Activated CD4-positive, alpha-beta T cell treated with anti-CD3 and anti-CD28 coated beads for 36 hours (primary cell): ENCODE measurements around the gene ZWILCH. TPM values are rescaled to one million over a fixed set of nuclear protein-coding genes. Genes with fewer than 3 reads are reported as not detected.

Experiments
- ATAC-seq: fragments of 200-7000 bp; cut with Tn5 transposase; one replicate; pipeline ENCODE4 v1.10.0; 2021; ENCODE audit warnings: mild to moderate bottlenecking, moderate library complexity
- CTCF ChIA-PET: fragments of 350-600 bp; sonication (Branson Sonifier 250); formaldehyde crosslinking; loops from one replicate; lab custom pipeline; 2021; ENCODE audit warnings: antibody characterized with exemption; lab: Charles Lee
- POLR2A ChIA-PET: fragments of 350-600 bp; sonication (Branson Sonifier 250); formaldehyde crosslinking; loops from one replicate; lab custom pipeline; 2021; ENCODE audit warnings: antibody characterized with exemption, inconsistent platforms; lab: Charles Lee
- DNase-seq: peaks from one replicate; pipeline ENCODE4 v3.0.0-alpha.2; 2020
- H3K27ac Mint-ChIP-seq: one replicate; pipeline ENCODE4 v1.8.0; 2021; ENCODE audit warnings: mixed read lengths
- H3K27me3 Mint-ChIP-seq: one replicate; pipeline ENCODE4 v1.8.0; 2021; ENCODE audit warnings: mixed read lengths
- H3K36me3 Mint-ChIP-seq: one replicate; pipeline ENCODE4 v1.8.0; 2021; ENCODE audit warnings: low read depth, mixed read lengths
- H3K4me1 Mint-ChIP-seq: one replicate; pipeline ENCODE4 v1.8.0; 2021; ENCODE audit warnings: mixed read lengths
- H3K4me3 Mint-ChIP-seq: one replicate; pipeline ENCODE4 v1.8.0; 2021; ENCODE audit warnings: mild to moderate bottlenecking, moderate library complexity, mixed read lengths
- H3K9me3 Mint-ChIP-seq: one replicate; pipeline ENCODE4 v1.8.0; 2021; ENCODE audit warnings: low read depth, mixed read lengths
- intact Hi-C, 2 experiments: fragments of 100-400 bp; cut with DNase I in 1 of 2; cut with micrococcal nuclease in 1 of 2; formaldehyde crosslinking; loops; one replicate each; pipeline versions ENCODE4 v1.14.2 to v1.15.1; 2022 to 2024; cut with DNase I, micrococcal nuclease
- microRNA-seq: library from miRNA; unstranded; fragments of <30 nt; microRNA quantifications from one replicate; pipeline ENCODE4 v1.2.0, GENCODE V29; 2021; ENCODE audit warnings: borderline replicate concordance
- total RNA-seq, 2 experiments: library from RNA; stranded (reverse); gene quantifications; one replicate each; pipeline ENCODE4 v1.2.3, GENCODE V29; 2021

Gene ZWILCH
- total RNA-seq, 2 experiments from 2014 or later: 27.4 to 31.1 TPM

DNA sequence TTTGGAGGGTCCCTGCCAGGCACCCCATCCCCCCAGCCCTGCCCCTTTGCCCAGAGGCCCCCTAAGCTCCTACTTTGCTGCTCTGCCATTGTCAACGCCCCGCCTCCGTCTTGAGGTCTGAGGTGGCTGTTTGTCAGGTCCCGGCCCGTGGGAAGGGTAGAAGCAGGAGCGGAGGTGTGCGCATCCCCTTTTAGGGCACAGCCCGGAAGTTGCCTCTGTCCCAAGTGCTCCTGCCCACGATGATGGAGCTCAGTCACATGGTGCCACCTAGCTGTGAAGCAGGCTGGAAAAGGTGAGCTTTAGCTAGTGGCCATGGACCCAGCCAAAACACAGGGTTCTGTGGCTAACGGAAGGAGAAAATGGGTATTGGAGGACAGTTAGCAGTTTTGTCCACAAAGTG is 89.2 kb downstream of the ZWILCH start:
- ATAC-seq: no peak
- no peak for DNase-seq
- CTCF ChIA-PET: no interaction called here
- Mint-ChIP-seq H3K9me3 (no peaks in the 10 kb centered on the region), H3K27me3 (peaks cover 3% of the 10 kb centered on the region), H3K36me3 (no peaks in the 10 kb centered on the region), H3K4me3 (no peak overlapping the region), H3K27ac (no peak overlapping the region), H3K4me1 (peaks cover 7% of the 10 kb centered on the region)
- intact Hi-C loops: no loop called here
- POLR2A ChIA-PET: no interaction called here

DNA sequence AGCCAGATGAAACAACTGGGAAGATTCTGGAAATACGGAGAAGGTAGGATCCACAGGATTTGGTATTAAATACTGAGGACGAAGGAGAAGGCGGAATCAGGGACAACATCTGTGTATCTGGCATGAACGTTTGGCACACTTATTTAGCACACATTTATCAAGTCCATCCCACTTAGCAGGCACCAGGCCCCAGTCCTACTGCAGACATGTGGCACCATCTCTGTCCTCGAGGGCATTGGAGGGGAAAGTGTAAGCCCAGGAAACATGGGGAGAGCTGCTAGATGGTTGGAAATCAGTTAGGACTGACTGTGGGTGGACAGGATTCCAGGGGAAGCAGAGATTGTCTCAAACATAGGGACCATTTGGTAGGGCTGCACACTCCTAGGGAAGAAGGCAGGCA is 89.7 kb downstream of the ZWILCH start:
- no peaks in the 10 kb centered on the region for H3K9me3 Mint-ChIP-seq
- peaks cover 3% of the 10 kb centered on the region for H3K27me3 Mint-ChIP-seq
- no peak for DNase-seq
- ATAC-seq: no peak
- no peak overlapping the region for H3K27ac Mint-ChIP-seq
- H3K4me1 Mint-ChIP-seq: peaks cover 7% of the 10 kb centered on the region
- ChIA-PET POLR2A (no interaction called here), CTCF (no interaction called here)
- H3K36me3 Mint-ChIP-seq: no peaks in the 10 kb centered on the region
- intact Hi-C loops: no loop called here
- no peak overlapping the region for H3K4me3 Mint-ChIP-seq

DNA sequence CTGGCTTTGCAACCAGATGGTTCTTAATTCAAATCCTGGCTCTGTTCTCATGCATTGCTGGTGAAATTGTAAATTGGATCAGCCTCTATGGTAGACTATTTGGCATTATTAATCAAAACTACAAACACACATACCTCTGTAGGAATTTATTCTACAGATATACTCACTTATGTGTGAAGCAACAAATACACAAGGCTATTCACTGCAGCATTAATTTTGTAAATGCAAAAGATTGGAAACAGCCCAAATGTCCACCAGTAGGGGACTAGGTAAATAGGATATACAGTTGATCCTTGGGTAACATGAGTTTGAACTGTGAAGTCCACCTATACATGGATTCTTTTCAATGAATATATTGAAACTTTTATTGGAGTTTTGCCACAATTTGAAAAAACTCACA is 90.2 kb downstream of the ZWILCH start:
- peaks cover 3% of the 10 kb centered on the region for H3K27me3 Mint-ChIP-seq
- H3K36me3 Mint-ChIP-seq: no peaks in the 10 kb centered on the region
- CTCF ChIA-PET: no interaction called here

GRCh38 chr15:66595931-66596545 is 90.9 kb downstream of the ZWILCH start:
- no peak for DNase-seq

More for the DNA sequence above, 90.2 kb downstream of the ZWILCH start:
- ATAC-seq (no peak), DNase-seq (no peak)
- no peak overlapping the region for H3K4me3 Mint-ChIP-seq
- POLR2A ChIA-PET: no interaction called here
- H3K4me1 Mint-ChIP-seq: peaks cover 7% of the 10 kb centered on the region
- H3K9me3 Mint-ChIP-seq: no peaks in the 10 kb centered on the region
- H3K27ac Mint-ChIP-seq: no peak overlapping the region
- intact Hi-C loops: no loop called here

GRCh38 chr15:66598095-66598815 is 93.1 kb downstream of the ZWILCH start:
- ATAC-seq: peak; percentile 39
- ChIA-PET POLR2A (no interaction called here), CTCF (interaction anchor here (0.6 to 0.7 kb wide), 3 partner anchors 254 to 777 kb away, joined by 3 read pairs; no protein-coding TSS in a partner anchor)
- Mint-ChIP-seq H3K4me3 (no peak overlapping the region), H3K27ac (no peak overlapping the region), H3K9me3 (no peaks in the 10 kb centered on the region), H3K36me3 (no peaks in the 10 kb centered on the region), H3K27me3 (peaks cover 4% of the 10 kb centered on the region), H3K4me1 (peaks cover 7% of the 10 kb centered on the region)
- no peak for DNase-seq
- intact Hi-C loops: no loop called here

More at GRCh38 chr15:66595931-66596545, 90.9 kb downstream of the ZWILCH start:
- ChIA-PET CTCF (no interaction called here), POLR2A (no interaction called here)
- no peak overlapping the region for H3K4me3 Mint-ChIP-seq
- peaks cover 7% of the 10 kb centered on the region for H3K4me1 Mint-ChIP-seq
- no peaks in the 10 kb centered on the region for H3K36me3 Mint-ChIP-seq
- H3K27me3 Mint-ChIP-seq: peaks cover 3% of the 10 kb centered on the region
- no peak for ATAC-seq
- H3K27ac Mint-ChIP-seq: no peak overlapping the region
- H3K9me3 Mint-ChIP-seq: no peaks in the 10 kb centered on the region
- intact Hi-C loops: no loop called here

Small RNAs within 50 kb of the gene (microRNA-seq; reads per million reads assigned to microRNA genes)
- not detected for gene MIR4512

Other genes with a start within 250 kb of the ZWILCH start
- gene DIS3L, start 211.8 kb upstream of the ZWILCH start, total RNA-seq: 10 to 100 TPM; 24.6 to 25.9 TPM
- 10 to 100 TPM; 49.9 to 50.8 TPM for gene TIPIN, start 148.6 kb upstream of the ZWILCH start, total RNA-seq
- 100 to 1,000 TPM in 1 of 2 experiments, 10 to 100 TPM in 1; 94.9 to 115 TPM for gene MAP2K1, start 118.4 kb upstream of the ZWILCH start, total RNA-seq
- 10 to 100 TPM; 25.7 to 30.1 TPM for gene SNAPC5, start 7.6 kb upstream of the ZWILCH start, total RNA-seq
- gene RPL4, start 471 bp upstream of the ZWILCH start, total RNA-seq: 1,000 to 10,000 TPM; 4,227 to 4,959 TPM
- not detected for gene LCTL, start 60.7 kb downstream of the ZWILCH start, total RNA-seq
- under 1 TPM; 0.19 to 0.23 TPM for gene SMAD6, start 196.9 kb downstream of the ZWILCH start, total RNA-seq